ENCODE results near the gene RBPJ.
A peak's percentile ranks its signal among the peaks of the same experiment; 100 is the strongest.

Gene RBPJ

GRCh38 chr4:26420438-26420837, 99.6 kb downstream of the RBPJ start:
- DNase-seq (ENCODE audit: low read depth) = peak; percentile 72

DNA sequence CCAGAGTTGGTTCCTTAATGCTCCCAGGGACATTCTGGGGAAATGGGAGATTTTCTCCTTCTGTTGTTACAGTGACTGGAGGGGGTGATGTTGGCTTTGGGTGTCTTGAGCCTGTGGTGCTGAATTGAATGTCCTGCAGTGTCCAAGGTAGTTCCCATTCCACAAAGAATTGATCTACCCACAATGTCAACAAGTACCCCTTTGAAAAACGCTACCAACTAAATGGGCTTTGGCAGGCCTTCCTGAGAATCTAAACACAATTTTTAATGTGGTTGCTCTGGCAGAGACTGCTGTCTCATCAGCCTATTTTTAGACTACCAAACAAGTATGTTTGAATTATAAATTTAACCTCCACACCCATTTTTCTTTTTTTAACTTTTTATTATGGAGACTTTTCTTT, 100.1 kb downstream of the RBPJ start:
- peak; percentile 34 for DNase-seq (ENCODE audit: low read depth)

GRCh38 chr4:26424153-26424552, 103.3 kb downstream of the RBPJ start:
- no peak for DNase-seq (ENCODE audit: low read depth)

GRCh38 chr4:26424838-26425237, 104.0 kb downstream of the RBPJ start:
- no peak for DNase-seq (ENCODE audit: low read depth)

DNA sequence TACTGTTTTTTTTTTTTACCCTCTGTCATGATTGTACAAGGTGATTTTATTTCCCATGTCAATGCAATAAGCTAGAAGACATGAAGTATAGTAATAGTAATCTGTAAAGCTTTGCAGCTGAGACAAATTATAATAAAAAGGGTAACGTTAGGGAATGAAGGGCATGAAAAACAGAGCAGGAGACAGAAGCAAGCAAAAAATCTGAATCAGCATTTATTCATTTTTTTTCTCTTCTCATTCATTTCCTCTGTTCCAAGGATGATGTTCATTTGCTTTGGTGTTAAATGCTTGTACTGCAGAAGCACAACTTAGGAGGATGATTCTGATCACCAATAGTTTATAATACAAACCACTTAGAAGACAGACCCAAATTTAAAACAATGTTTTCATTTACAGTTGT, 105.1 kb downstream of the RBPJ start:
- DNase-seq (ENCODE audit: low read depth) = no peak

GRCh38 chr4:26426892-26427291, 106.1 kb downstream of the RBPJ start:
- no peak for DNase-seq (ENCODE audit: low read depth)

DNA sequence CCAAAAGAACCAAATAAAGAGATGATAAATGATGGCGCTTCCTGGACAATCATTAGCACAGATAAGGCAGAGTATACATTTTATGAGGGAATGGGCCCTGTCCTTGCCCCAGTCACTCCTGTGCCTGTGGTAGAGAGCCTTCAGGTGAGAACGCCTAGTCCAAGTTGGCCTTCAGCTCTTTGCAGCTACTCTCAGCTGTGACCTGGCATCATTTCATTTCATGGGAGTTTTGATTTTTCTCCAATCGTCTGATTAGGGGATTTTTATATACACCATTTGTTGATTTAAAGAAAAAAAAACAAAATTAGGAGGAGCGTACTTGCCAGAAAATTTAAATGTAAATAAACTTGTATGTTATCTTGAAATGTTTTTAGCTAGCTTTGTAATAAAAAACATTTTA, 109.1 kb downstream of the RBPJ start:
- DNase-seq (ENCODE audit: low read depth) = no peak

DNA sequence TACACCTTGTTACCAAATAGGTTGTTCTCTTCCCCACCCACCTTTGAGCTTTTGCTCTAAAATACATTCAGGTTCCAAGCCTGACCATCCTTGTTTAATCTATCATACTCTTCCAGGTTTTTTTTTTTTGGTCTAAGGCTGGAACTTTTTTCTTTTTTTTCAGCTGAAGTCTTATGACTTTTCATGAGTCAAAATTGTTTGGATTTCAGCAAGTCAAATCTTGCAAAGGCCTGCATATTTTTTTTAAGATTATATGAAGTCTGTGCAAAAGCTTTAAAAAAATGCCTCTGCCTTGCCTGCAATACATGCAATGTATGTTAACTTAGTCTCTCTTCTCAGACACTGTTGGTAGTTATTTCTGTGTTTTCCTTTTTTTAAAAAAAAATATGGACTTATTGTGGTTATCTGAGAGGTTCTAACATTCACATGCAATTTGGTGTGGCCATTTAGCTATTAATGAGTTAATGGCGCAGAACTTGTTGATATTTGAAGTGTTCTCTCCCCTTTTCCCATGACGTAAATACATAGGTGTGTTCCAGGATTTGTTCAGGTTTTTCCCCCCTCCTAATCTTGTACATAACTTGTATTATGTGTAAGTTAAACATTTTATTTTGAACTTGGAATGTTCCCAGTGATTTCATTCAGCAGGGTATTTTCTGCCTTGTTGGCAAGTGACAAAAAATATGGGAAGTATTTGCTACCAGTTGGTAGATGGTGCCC, 110.8 kb downstream of the RBPJ start:
- DNase-seq (ENCODE audit: low read depth) = no peak

DNA sequence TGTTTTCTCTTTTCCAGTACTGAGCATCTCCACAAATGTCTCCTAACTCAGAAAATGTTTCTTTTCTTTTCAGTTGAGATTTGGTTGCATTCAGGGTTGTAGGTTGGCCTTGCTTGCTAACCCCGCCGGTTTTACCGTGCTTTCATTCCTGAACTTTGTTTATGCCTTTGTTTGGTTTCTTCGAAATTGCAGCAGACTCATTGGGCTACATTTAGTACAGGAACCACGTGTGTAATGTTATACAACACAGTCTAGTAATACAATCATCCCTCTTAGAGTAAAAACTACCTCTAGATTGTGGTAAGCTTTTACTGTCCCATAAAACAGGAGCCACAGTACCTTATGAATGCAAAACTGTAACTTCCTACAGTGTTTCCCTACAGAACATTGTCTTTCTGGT, 111.6 kb downstream of the RBPJ start:
- no peak for DNase-seq (ENCODE audit: low read depth)

- no peak for DNase-seq (ENCODE audit: low read depth)
Observed at GRCh38 chr4:26433556-26433955, 112.7 kb downstream of the RBPJ start.

DNA sequence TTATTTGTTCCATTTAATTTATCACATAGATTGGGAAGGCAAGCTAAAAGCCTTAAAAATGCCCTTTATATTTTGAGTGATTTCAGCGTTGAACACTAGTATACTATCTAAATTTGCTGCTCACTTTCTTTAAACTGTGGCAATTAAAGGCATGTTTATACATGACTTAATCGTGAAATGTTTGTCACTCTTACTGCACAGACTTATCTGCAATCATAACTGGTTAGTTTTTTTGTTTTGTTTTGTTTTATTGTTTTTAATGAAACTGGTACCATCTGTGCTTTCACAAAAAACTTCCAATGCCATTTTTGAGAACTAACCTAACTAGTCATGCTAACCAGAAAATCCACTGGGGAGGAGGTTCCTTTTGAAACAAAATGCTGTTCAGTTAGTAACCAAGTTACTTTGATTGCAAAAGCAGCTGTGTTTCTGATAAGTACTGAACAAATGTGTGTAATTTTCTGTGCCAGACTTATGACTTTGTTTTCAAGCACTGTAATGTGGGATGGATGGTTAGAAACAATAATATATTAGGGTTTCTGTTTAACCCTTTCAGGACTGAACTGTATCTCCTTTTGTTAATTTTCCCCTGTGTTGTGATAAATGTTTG, 113.3 kb downstream of the RBPJ start:
- peak; percentile 50 for DNase-seq (ENCODE audit: low read depth)

DNA sequence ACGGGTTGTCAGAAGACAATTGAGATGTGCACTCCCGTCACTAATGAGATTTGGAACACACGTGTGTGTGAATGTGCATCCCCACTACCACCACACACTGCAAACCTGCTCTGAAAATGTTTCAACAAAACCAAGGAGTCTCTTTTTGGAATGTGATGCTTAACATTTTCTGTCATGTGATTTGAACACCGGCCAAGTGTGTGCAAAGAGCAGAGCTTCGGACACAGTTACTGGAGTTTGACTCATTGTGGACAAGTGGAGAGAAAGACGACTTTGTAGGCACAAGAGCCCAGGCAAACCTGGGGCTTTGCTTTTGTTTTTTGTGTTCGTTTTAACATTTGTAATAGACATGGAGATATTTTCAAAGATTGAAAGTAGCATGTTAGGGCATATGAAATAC, 120.3 kb downstream of the RBPJ start:
- peak; percentile 22 for DNase-seq (ENCODE audit: low read depth)

DNA sequence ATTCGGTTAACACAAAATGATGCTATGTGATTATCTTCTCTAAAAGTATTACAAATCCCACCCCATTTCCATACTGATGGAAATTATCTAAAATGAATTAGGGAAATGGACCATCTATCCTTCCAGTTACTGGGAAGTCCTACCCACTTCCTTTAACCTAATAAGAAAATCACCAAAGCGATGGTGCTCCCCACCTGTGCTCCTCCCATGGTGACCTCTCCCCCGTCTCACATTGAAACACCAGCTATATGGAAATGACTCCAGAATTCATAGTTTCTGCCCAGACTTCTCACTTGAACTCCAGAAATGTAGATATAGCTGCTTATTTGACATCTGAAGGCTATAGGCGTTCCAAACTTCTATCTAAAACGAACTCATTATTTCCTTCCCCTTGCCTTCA, 121.0 kb downstream of the RBPJ start:
- no peak for DNase-seq (ENCODE audit: low read depth)

GRCh38 chr4:26447378-26447777, 126.6 kb downstream of the RBPJ start:
- no peak for DNase-seq (ENCODE audit: low read depth)

GRCh38 chr4:26450418-26450817, 129.6 kb downstream of the RBPJ start:
- DNase-seq (ENCODE audit: low read depth) = no peak

- DNase-seq (ENCODE audit: low read depth) = no peak
Observed at GRCh38 chr4:26451597-26451996, 130.8 kb downstream of the RBPJ start.

GRCh38 chr4:26452565-26453531, 132.0 kb downstream of the RBPJ start:
- DNase-seq (ENCODE audit: low read depth) = no peak

GRCh38 chr4:26454961-26455360, 134.1 kb downstream of the RBPJ start:
- DNase-seq (ENCODE audit: low read depth) = no peak

GRCh38 chr4:26455571-26455970, 134.8 kb downstream of the RBPJ start:
- DNase-seq (ENCODE audit: low read depth) = no peak

DNA sequence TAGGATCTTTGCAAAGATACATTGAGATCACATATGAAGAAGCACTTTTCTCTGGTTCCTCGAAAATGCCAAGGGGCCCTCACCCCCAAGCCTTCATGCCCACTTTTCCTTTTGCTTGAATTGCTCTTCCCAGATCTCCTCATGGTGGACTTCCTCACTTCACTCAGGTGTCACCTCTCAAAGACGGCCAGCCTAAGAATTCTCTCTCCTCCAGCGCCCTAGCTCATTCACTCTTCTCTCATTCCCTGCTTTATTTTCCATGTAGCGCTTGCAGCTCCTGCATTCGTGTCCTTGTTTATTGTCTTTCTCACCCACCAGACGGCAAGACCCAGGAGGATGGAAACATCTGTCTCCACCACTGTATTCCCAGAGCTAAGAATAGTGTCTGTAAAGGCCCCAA, 136.6 kb downstream of the RBPJ start:
- DNase-seq (ENCODE audit: low read depth) = no peak

DNA sequence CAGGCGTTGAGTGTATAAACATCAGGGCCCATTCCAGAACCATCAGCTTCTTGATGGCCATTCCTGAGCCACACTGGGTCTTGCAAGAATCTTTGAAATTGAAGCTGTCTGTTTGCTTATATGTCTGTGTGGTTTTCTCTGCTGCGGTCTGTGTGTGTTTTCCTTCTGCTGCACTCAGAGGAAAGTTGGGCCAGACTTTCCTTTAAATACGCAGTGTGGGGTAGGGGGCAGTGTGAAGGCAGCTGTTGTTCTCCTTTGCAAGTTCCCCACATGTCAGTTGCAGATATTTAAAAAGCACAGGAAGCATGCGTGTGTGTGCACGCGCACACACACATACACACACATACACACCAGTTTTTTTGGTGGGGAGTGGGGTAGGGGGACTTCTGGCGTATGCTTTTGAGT, 137.3 kb downstream of the RBPJ start:
- peak; percentile 47 for DNase-seq (ENCODE audit: low read depth)

- peak; percentile 66 for DNase-seq (ENCODE audit: low read depth)
Observed at GRCh38 chr4:26459054-26459755, 138.4 kb downstream of the RBPJ start.

Data from fibroblast of gingiva (primary cell).